HepG2 (cell line): Measurements from ENCODE around the gene ELOVL7.

ENCODE experiments used
- CTCF ChIP-seq: sonication (generic); formaldehyde crosslinking; IDR thresholded peaks from 2 replicates; pipeline ENCODE4 v1.5.0; 2020; ENCODE audit warnings: mild to moderate bottlenecking, missing genetic modification reagents, moderate library complexity
- EZH2 ChIP-seq: conservative IDR thresholded peaks from 2 replicates; pipeline ENCODE4 v1.6.1; 2012; ENCODE audit warnings: mild to moderate bottlenecking, low read depth, low read length, moderate library complexity
- GABPA ChIP-seq, 2 experiments: IDR thresholded peaks; 2 replicates each; pipeline ENCODE4 v1.6.1; 2011 to 2016; ENCODE audit warnings: low read depth in 2 of 2, low read length in 1 of 2, missing biosample characterization in 1 of 2, missing genetic modification characterization in 1 of 2
- HMGA1 ChIP-seq: sonication (generic); formaldehyde crosslinking; conservative IDR thresholded peaks from 2 replicates; pipeline ENCODE4 v1.4.0; 2020; ENCODE audit warnings: missing genetic modification reagents
- MEF2D ChIP-seq: sonication (generic); formaldehyde crosslinking; IDR thresholded peaks from 2 replicates; pipeline ENCODE4 v1.5.1; 2020; ENCODE audit warnings: mild to moderate bottlenecking, missing genetic modification reagents
- REST ChIP-seq, 2 experiments: IDR thresholded peaks; 2 replicates each; pipeline ENCODE4 v1.6.1; 2011 to 2012; ENCODE audit warnings: low read length in 2 of 2, borderline replicate concordance in 1 of 2, low read depth in 1 of 2, mild to moderate bottlenecking in 1 of 2, moderate library complexity in 1 of 2
- ZBED4 ChIP-seq: sonication (generic); formaldehyde crosslinking; IDR thresholded peaks from 2 replicates; pipeline ENCODE4 v1.4.0; 2020; ENCODE audit warnings: missing genetic modification reagents, borderline replicate concordance
- ZFX ChIP-seq: sonication (generic); formaldehyde crosslinking; IDR thresholded peaks from 2 replicates; pipeline ENCODE4 v1.4.0; 2020; ENCODE audit warnings: mild to moderate bottlenecking, low read depth, missing genetic modification reagents, moderate library complexity

- no peak for TF ChIP-seq CTCF
- TF ChIP-seq HMGA1 (CRISPR knock-in tag) = no peak
- no peak for TF ChIP-seq ZBED4 (CRISPR knock-in tag)
- TF ChIP-seq ZFX (CRISPR knock-in tag) = no peak
- no peak for TF ChIP-seq EZH2
- no peak for TF ChIP-seq MEF2D (CRISPR knock-in tag)
- TF ChIP-seq GABPA (IDR thresholded peaks at IDR 0.05; ENCODE audit: low read depth, low read length) = no peak
- TF ChIP-seq GABPA (CRISPR knock-in tag; IDR thresholded peaks at IDR 0.05; ENCODE audit: low read depth) = no peak
- no peak for TF ChIP-seq REST (IDR thresholded peaks at IDR 0.05; ENCODE audit: borderline replicate concordance in 1 of 2, low read depth in 1 of 2, low read length in 2 of 2)
Measured at GRCh38 chr5:60852317-60852716, 8.2 kb upstream of the ELOVL7 start.
